Measurements from ENCODE around the gene PRKACA. TPM values are rescaled to one million over a fixed set of nuclear protein-coding genes. Genes with fewer than 3 reads are reported as not detected.

The PRKACA gene
- total and polyA plus RNA-seq, 2 donors (not counting 3 experiments of a cell fraction or from before 2014, with no cell fraction given), result 44.2 to 97.5 TPM

DNA sequence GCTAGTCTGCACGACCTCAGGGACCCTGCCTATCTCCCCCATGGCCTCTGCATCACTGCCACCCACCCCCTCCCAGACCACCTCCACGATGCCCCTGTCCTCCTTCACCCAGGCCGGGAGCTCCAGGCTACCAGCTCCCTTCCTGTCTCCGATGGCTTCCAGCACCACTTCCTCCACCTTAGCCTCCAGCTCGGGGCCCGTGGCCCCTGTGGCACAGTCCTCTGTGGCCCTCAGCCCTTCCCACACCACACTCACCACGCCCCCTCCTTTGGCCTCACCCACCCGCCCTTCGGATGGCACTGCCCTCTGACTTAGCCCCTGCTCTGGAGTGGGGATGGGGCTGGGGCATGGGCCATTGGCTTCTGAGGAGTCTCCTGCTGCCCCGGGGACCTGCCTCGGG is 62.8 kb downstream of the PRKACA start:
- no peak for FAIRE-seq
- H3K9me1 ChIP-seq (replicated peaks; ENCODE audit: control insufficient read depth, extremely low read depth, insufficient read depth, low read length), result no peaks in the 10 kb centered on the region
- H3K4me3 ChIP-seq (replicated peaks in 1 of 3; ENCODE audit: insufficient read depth in 1 of 3, low read depth in 1 of 3, low read length in 3 of 3), result no peak overlapping the region
- no peak overlapping the region for H3K27ac ChIP-seq (ENCODE audit: insufficient read depth, low read depth, low read length)
- no peak overlapping the region for H3K4me2 ChIP-seq (ENCODE audit: insufficient read depth, low read length)
- no TSS peak for BruUV-seq (replicated peaks)
- H2AFZ ChIP-seq (ENCODE audit: low read depth, low read length), result no peak overlapping the region
- H3K36me3 ChIP-seq (ENCODE audit: control insufficient read depth in 2 of 2, extremely low read depth in 1 of 2, insufficient read depth in 2 of 2, low read length in 2 of 2), result no peaks in the 10 kb centered on the region
- H3K4me1 ChIP-seq (ENCODE audit: control insufficient read depth, extremely low read depth, insufficient read depth, low read length), result no peaks in the 10 kb centered on the region
- ChIA-PET CTCF (interaction anchor here (1.0 to 1.1 kb wide), 2 partner anchors 12 to 17 kb away, joined by 4 to 7 read pairs; partner anchors contain the start of gene MISP3), POLR2A (no interaction called here)
- intact Hi-C loops (cut with micrococcal nuclease), result loop anchor here (5.0 kb wide), 1 partner anchor 172 kb away; no protein-coding TSS in a partner anchor
- dilution Hi-C loops (cut with MboI; ENCODE audit: extremely low pct_ligation_motif_present, low sequenced_read_pairs), result no loop called here
- H4K20me1 ChIP-seq (replicated peaks; ENCODE audit: control insufficient read depth, extremely low read depth, insufficient read depth, low read length), result no peaks in the 10 kb centered on the region
- no peak for TF ChIP-seq CTCF (IDR thresholded peaks at IDR 0.05; ENCODE audit: extremely low read depth in 1 of 2, insufficient read depth in 1 of 2, low read depth in 1 of 2, low read length in 2 of 2)
- TF ChIP-seq FOS (IDR thresholded peaks at IDR 0.05; ENCODE audit: borderline replicate concordance, insufficient read depth, low read length), result no peak
- no peak for TF ChIP-seq POLR2A (IDR thresholded peaks at IDR 0.05; ENCODE audit: low read depth, low read length)
- TF ChIP-seq EZH2 (IDR thresholded peaks at IDR 0.05; ENCODE audit: borderline replicate concordance, low read depth, low read length, severe bottlenecking), result no peak
- TF ChIP-seq JUN (IDR thresholded peaks at IDR 0.05; ENCODE audit: borderline replicate concordance, insufficient read depth, insufficient read length, low read depth), result no peak
- TF ChIP-seq POLR2AphosphoS5 (IDR thresholded peaks at IDR 0.05; ENCODE audit: insufficient read depth, low read depth, low read length), result no peak
- no peak for TF ChIP-seq MYC (IDR thresholded peaks at IDR 0.05; ENCODE audit: low read depth, low read length)
- H3K27me3 ChIP-seq (ENCODE audit: control insufficient read depth in 2 of 2, insufficient read depth in 2 of 2, low read length in 2 of 2), result peaks cover 6 to 8% of the 10 kb centered on the region in 2 experiments
- H3K9me3 ChIP-seq (replicated peaks; ENCODE audit: control insufficient read depth, insufficient read depth, low read length), result no peaks in the 10 kb centered on the region
- DNase-seq (ENCODE audit: low read depth, low spot score), result no peak
- no peaks in the 10 kb centered on the region for H3K79me2 ChIP-seq (ENCODE audit: control insufficient read depth, insufficient read depth, low read length)
- no peak overlapping the region for H3K9ac ChIP-seq (replicated peaks; ENCODE audit: extremely low read depth, insufficient read depth, low read length)

Measured in endothelial cell of umbilical vein (primary cell).